K562 (cell line): ENCODE measurements around the gene EPB41L4A. TPM values are rescaled to one million over a fixed set of nuclear protein-coding genes. Genes with fewer than 3 reads are reported as not detected.

Source experiments
- ARID2 ChIP-seq: fragments of 450-650 bp; IDR thresholded peaks from 2 replicates; pipeline ENCODE4 v1.6.1; 2017; ENCODE audit warnings: antibody characterized with exemption, mild to moderate bottlenecking
- CBFA2T3 ChIP-seq: fragments of 450-650 bp; IDR thresholded peaks from 2 replicates; pipeline ENCODE4 v1.6.1; 2017
- CEBPB ChIP-seq: fragments of 450-650 bp; IDR thresholded peaks from 2 replicates; pipeline ENCODE4 v1.6.1; 2016; ENCODE audit warnings: missing genetic modification characterization, missing compliant biosample characterization
- COPS2 ChIP-seq: fragments of 450-650 bp; conservative IDR thresholded peaks from 2 replicates; pipeline ENCODE4 v1.6.1; 2016; ENCODE audit warnings: mild to moderate bottlenecking, moderate library complexity
- CREBBP ChIP-seq: IDR thresholded peaks from one replicate; pipeline ENCODE4 v1.6.1; 2012; ENCODE audit warnings: low read depth, mild to moderate bottlenecking, control low read depth, inconsistent platforms, low read length
- HMG20A ChIP-seq: fragments of 450-650 bp; formaldehyde crosslinking; conservative IDR thresholded peaks from 2 replicates; pipeline ENCODE4 v1.4.0; 2020; ENCODE audit warnings: mild to moderate bottlenecking, mixed read lengths
- HNRNPK ChIP-seq: fragments of 200-400 bp; formaldehyde crosslinking; IDR thresholded peaks from one replicate; pipeline ENCODE4 v1.6.1; 2018; ENCODE audit warnings: mild to moderate bottlenecking, low read depth, low read length; ENCODE audit not compliant: poor library complexity, severe bottlenecking
- HOXB6 ChIP-seq: fragments of 250-450 bp; sonication (Bioruptor Pico); IDR thresholded peaks from 2 replicates; pipeline ENCODE4 v1.5.1; 2022; ENCODE audit warnings: mild to moderate bottlenecking, borderline replicate concordance
- KHSRP ChIP-seq: fragments of 450-650 bp; IDR thresholded peaks from 2 replicates; pipeline ENCODE4 v1.6.1; 2017
- MECOM ChIP-seq: fragments of 250-450 bp; sonication (Bioruptor Pico); IDR thresholded peaks from 2 replicates; pipeline ENCODE4 v1.8.0; 2022; ENCODE audit warnings: inconsistent platforms
- MLX ChIP-seq, 2 experiments: fragments of 450-650 bp in 1 of 2; sonication (generic) in 1 of 2; formaldehyde crosslinking; conservative IDR thresholded peaks; 2 replicates each; pipeline versions ENCODE4 v1.4.0 to v1.8.1; 2020 to 2022; ENCODE audit warnings: mild to moderate bottlenecking in 1 of 2, missing genetic modification reagents in 1 of 2
- POLR2A ChIP-seq: fragments of 450-650 bp; conservative IDR thresholded peaks from 2 replicates; pipeline ENCODE4 v1.6.1; 2016
- RBM22 ChIP-seq: fragments of 200-400 bp; formaldehyde crosslinking; IDR thresholded peaks from 2 replicates; pipeline ENCODE4 v1.6.1; 2018; ENCODE audit warnings: low read length, low read depth; ENCODE audit not compliant: poor library complexity, severe bottlenecking
- RBM39 ChIP-seq: fragments of 200-400 bp; formaldehyde crosslinking; optimal IDR thresholded peaks from 2 replicates; pipeline ENCODE3; 2018; ENCODE audit warnings: low read depth, low read length
- RUNX1 ChIP-seq: sonication (generic); IDR thresholded peaks from 2 replicates; pipeline ENCODE4 v1.6.1; 2016; ENCODE audit warnings: antibody characterized with exemption, low read depth
- SIRT6 ChIP-seq: IDR thresholded peaks from one replicate; pipeline ENCODE4 v1.6.1; 2012; ENCODE audit warnings: low read depth, mild to moderate bottlenecking, control low read depth, inconsistent platforms, low read length, moderate library complexity
- SOX6 ChIP-seq: fragments of 450-650 bp; IDR thresholded peaks from 2 replicates; pipeline ENCODE4 v1.6.1; 2014; ENCODE audit warnings: mild to moderate bottlenecking
- SRSF9 ChIP-seq: fragments of 200-400 bp; formaldehyde crosslinking; IDR thresholded peaks from 2 replicates; pipeline ENCODE4 v1.6.1; 2017; ENCODE audit warnings: low read depth, low read length, borderline replicate concordance
- SUPT5H ChIP-seq: fragments of 450-650 bp; IDR thresholded peaks from 2 replicates; pipeline ENCODE4 v1.6.1; 2016
- TOE1 ChIP-seq, 2 experiments: fragments of 450-650 bp in 1 of 2; sonication (generic) in 1 of 2; formaldehyde crosslinking in 1 of 2; IDR thresholded peaks; 2 replicates each; pipeline versions ENCODE4 v1.7.1 to v1.8.0; 2016 to 2022; ENCODE audit warnings: borderline replicate concordance in 2 of 2, mild to moderate bottlenecking in 2 of 2, antibody characterized with exemption in 1 of 2, inconsistent platforms in 1 of 2, low read depth in 1 of 2, missing genetic modification reagents in 1 of 2, moderate library complexity in 1 of 2
- WHSC1 ChIP-seq: IDR thresholded peaks from one replicate; pipeline ENCODE4 v1.6.1; 2012; ENCODE audit warnings: low read length, control low read depth, inconsistent platforms
- ZBTB34 ChIP-seq: fragments of 250-450 bp; sonication (Bioruptor Pico); IDR thresholded peaks from 2 replicates; pipeline ENCODE4 v1.8.0; 2021; ENCODE audit warnings: mild to moderate bottlenecking, moderate library complexity
- ZBTB7A ChIP-seq: IDR thresholded peaks from 2 replicates; pipeline ENCODE4 v1.6.1; 2011; ENCODE audit warnings: low read depth, mild to moderate bottlenecking, low read length, moderate library complexity, borderline replicate concordance; ENCODE audit not compliant: control insufficient read depth
- ZBTB8A ChIP-seq: fragments of 450-650 bp; IDR thresholded peaks from 2 replicates; pipeline ENCODE4 v1.6.1; 2018; ENCODE audit warnings: mild to moderate bottlenecking, moderate library complexity; ENCODE audit not compliant: partially characterized antibody
- ZNF121 ChIP-seq: sonication (generic); formaldehyde crosslinking; conservative IDR thresholded peaks from 2 replicates; pipeline ENCODE4 v1.8.0; 2022; ENCODE audit warnings: missing genetic modification reagents
- ZNF224 ChIP-seq: sonication (generic); formaldehyde crosslinking; IDR thresholded peaks from 2 replicates; pipeline ENCODE4 v1.8.0; 2022; ENCODE audit warnings: mild to moderate bottlenecking, missing genetic modification reagents
- ZNF274 ChIP-seq: IDR thresholded peaks from 2 replicates; pipeline ENCODE4 v1.6.1; 2011; ENCODE audit warnings: low read depth, mild to moderate bottlenecking, low read length, moderate library complexity, borderline replicate concordance
- ZNF583 ChIP-seq: fragments of 250-450 bp; sonication (Bioruptor Pico); IDR thresholded peaks from 2 replicates; pipeline ENCODE4 v1.4.0; 2020
- polyA plus RNA-seq, 8 experiments: library from polyadenylated mRNA; depleted of rRNA in 4 of 8; stranded (reverse) in 5 of 8; unstranded in 3 of 8; fragments of >200 nt; fragmentation: Nextera tagmentation in 2 of 8; fragmentation: Illumina TruSeq in 1 of 8; extraction: Ambion mirVana in 2 of 8; extraction: Trizol in 1 of 8; gene quantifications; 2 replicates each; pipeline versions ENCODE4 v1.2.1 to v1.2.3, GENCODE V29; 2011 to 2014; ENCODE audit warnings: inconsistent platforms in 1 of 8, missing spikeins in 1 of 8
- total RNA-seq, 7 experiments: library from RNA; depleted of rRNA in 6 of 7; stranded (reverse); fragments of >200 nt in 6 of 7; fragmentation: Illumina TruSeq in 2 of 7; extraction: Trizol in 2 of 7; gene quantifications; 2 replicates each; pipeline versions ENCODE4 v1.2.1 to v1.2.3, GENCODE V29; 2011 to 2021; ENCODE audit warnings: low replicate concordance in 1 of 7
- TF ChIP-seq, protein P1 (sequence below): sonication (generic); formaldehyde crosslinking; IDR thresholded peaks from 2 replicates; pipeline ENCODE4 v1.8.0; 2022; ENCODE audit warnings: missing genetic modification reagents, mild to moderate bottlenecking, borderline replicate concordance

The EPB41L4A gene
- total and polyA plus RNA-seq, 9 of the 15 experiments (the other 6 are each of a cell fraction or from before 2014, with no cell fraction given): 0.04 to 0.35 (median 0.12) TPM; not detected in 3

DNA sequence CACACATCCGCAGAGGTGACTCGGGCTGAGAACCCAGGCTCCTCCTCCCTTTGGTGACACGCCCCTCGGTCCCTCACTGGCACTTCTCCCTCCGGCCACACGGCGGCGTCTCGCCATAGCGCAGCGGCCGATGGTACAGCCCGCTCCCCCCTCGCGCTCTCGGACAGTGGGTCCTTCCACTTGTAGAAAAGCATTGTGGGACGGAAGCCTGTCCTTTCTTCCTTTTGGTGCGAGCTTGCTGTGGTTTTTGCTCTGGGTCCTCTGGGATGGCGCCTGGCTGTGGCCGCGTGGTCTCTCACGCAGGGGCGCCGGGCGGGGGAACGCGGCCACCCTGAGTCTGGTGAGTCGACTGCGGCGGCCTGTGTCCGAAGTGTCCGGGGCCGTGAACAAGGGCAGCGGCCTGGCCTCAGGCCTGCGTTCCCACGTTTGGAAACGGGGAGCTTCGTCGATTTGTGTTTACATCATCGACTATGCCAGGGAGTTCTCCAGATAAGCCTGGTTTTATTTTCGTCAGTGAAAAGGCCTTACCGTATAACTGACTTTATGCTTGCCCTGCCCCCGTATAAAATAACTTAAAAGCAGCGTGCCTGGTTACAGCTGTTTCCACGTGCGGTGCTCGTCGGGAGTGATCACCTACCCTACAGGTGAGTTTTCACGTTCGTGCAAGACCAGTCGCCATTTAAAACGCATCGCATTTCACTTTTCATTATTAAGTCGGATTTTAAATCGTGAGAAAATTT lies 258.3 kb downstream of the EPB41L4A start (continued):
- TF ChIP-seq TOE1 (IDR thresholded peaks at IDR 0.05; ENCODE audit: borderline replicate concordance): peak; percentile 90
- TF ChIP-seq TOE1 (CRISPR knock-in tag; IDR thresholded peaks at IDR 0.05; ENCODE audit: borderline replicate concordance, low read depth): peak; percentile 60; the same call in 1 of the 2 replicates
- peak; percentile 18; the same call in 1 of the 2 replicates for TF ChIP-seq CBFA2T3
- no peak for TF ChIP-seq KHSRP
- no peak for TF ChIP-seq SIRT6
- TF ChIP-seq WHSC1: no peak
- peak; percentile 98 for TF ChIP-seq SUPT5H
- no peak for TF ChIP-seq MECOM (CRISPR knock-in tag)
- no peak for TF ChIP-seq HOXB6
- TF ChIP-seq SRSF9: no peak
- no peak for TF ChIP-seq RBM39
- TF ChIP-seq ZBTB34: no peak
- TF ChIP-seq ZNF274: no peak
- TF ChIP-seq ZNF583 (CRISPR knock-in tag): no peak
- TF ChIP-seq COPS2: no peak
- TF ChIP-seq MLX (CRISPR knock-in tag; conservative IDR thresholded peaks at IDR 0.05): no peak
- TF ChIP-seq POLR2A: peak; percentile 99
- TF ChIP-seq ARID2: peak; percentile 14; the same call in 1 of the 2 replicates
- peak; percentile 51; the same call in 1 of the 2 replicates for TF ChIP-seq SOX6
- no peak for TF ChIP-seq CEBPB (tag)
- TF ChIP-seq RBM22: peak; percentile 82
- TF ChIP-seq ZBTB8A: no peak
- TF ChIP-seq HMG20A (CRISPR knock-in tag): no peak
- TF ChIP-seq, protein P1, sequence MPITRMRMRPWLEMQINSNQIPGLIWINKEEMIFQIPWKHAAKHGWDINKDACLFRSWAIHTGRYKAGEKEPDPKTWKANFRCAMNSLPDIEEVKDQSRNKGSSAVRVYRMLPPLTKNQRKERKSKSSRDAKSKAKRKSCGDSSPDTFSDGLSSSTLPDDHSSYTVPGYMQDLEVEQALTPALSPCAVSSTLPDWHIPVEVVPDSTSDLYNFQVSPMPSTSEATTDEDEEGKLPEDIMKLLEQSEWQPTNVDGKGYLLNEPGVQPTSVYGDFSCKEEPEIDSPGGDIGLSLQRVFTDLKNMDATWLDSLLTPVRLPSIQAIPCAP (CRISPR knock-in tag): no peak
- no peak for TF ChIP-seq HNRNPK
- TF ChIP-seq ZNF121 (CRISPR knock-in tag): no peak
- TF ChIP-seq ZNF224 (CRISPR knock-in tag): no peak
- TF ChIP-seq ZBTB7A: peak; percentile 19; the same call in 1 of the 2 replicates
- TF ChIP-seq RUNX1: peak; percentile 68; the same call in 1 of the 2 replicates
- TF ChIP-seq CREBBP: no peak
